GM06990 (cell line): Measurements from ENCODE around the gene TPRG1.

Experiments used
- DNase-seq: peaks from one replicate; pipeline ENCODE4 v3.0.0-alpha.2; 2011; ENCODE audit not compliant: insufficient read length; ENCODE audit errors: extremely low read depth
- H3K27me3 ChIP-seq: replicated peaks from 2 replicates; pipeline ENCODE4 v1.6.0; 2011; ENCODE audit warnings: low read length; ENCODE audit not compliant: control insufficient read depth, insufficient read depth
- H3K36me3 ChIP-seq: 2 replicates; pipeline ENCODE4 v1.5.1; 2011; ENCODE audit warnings: low read length; ENCODE audit not compliant: control insufficient read depth, insufficient read depth
- H3K4me3 ChIP-seq: replicated peaks from 2 replicates; pipeline ENCODE4 v1.5.1; 2011; ENCODE audit warnings: low read depth, mild to moderate bottlenecking, control low read depth, low read length
- CTCF ChIP-seq: IDR thresholded peaks from 2 replicates; pipeline ENCODE4 v1.5.1; 2011; ENCODE audit warnings: low read length, control low read depth, mild to moderate bottlenecking, inconsistent platforms; ENCODE audit not compliant: insufficient read depth, poor library complexity, severe bottlenecking

TPRG1 gene

GRCh38 chr3:189349772-189350171 is 178.0 kb downstream of the TPRG1 start:
- no peak for TF ChIP-seq CTCF
- Histone ChIP-seq H3K27me3 (no peaks in the 10 kb centered on the region), H3K4me3 (no peak overlapping the region), H3K36me3 (no peaks in the 10 kb centered on the region)
- DNase-seq = peak; percentile 20

- TF ChIP-seq CTCF = no peak
- H3K36me3 ChIP-seq = no peaks in the 10 kb centered on the region
- no peak overlapping the region for H3K4me3 ChIP-seq
- DNase-seq = no peak
- no peaks in the 10 kb centered on the region for H3K27me3 ChIP-seq
Measured at GRCh38 chr3:189353318-189353965, 181.7 kb downstream of the TPRG1 start.

GRCh38 chr3:189353988-189354889 is 182.5 kb downstream of the TPRG1 start:
- no peak for DNase-seq
- no peak for TF ChIP-seq CTCF
- H3K27me3 ChIP-seq = no peaks in the 10 kb centered on the region
- H3K36me3 ChIP-seq = no peaks in the 10 kb centered on the region
- no peak overlapping the region for H3K4me3 ChIP-seq

GRCh38 chr3:189355115-189355480 is 183.3 kb downstream of the TPRG1 start:
- Histone ChIP-seq H3K4me3 (no peak overlapping the region), H3K27me3 (no peaks in the 10 kb centered on the region), H3K36me3 (no peaks in the 10 kb centered on the region)
- DNase-seq = no peak
- no peak for TF ChIP-seq CTCF

GRCh38 chr3:189355481-189356201 is 183.9 kb downstream of the TPRG1 start:
- H3K4me3 ChIP-seq = no peak overlapping the region
- H3K36me3 ChIP-seq = no peaks in the 10 kb centered on the region
- no peak for TF ChIP-seq CTCF
- no peak for DNase-seq
- no peaks in the 10 kb centered on the region for H3K27me3 ChIP-seq
